Measurements from ENCODE around the gene TNFAIP1.

DNA sequence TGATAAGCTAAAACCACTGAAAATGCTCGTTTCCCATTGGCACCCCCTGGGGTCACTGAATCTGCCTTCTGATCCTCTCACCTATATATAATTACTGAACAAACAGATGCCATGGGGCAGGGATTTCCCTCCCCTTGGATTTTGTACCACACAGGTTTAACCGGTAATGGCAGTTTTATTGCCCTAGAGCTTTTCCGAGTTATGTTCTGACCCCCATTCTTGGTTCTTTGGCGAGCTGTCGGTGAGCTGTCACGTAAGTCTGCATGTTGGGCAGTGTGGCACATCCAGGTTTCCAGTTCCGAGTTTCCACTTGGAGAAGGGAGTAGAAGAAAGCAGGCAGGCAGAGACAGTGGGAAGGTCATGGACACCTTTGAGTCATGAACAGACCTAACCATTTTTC is 9.4 kb upstream of the TNFAIP1 start:
- no peak for TF ChIP-seq EZH2phosphoT487 (IDR thresholded peaks at IDR 0.05; ENCODE audit: low read depth)
- TF ChIP-seq, protein P1, sequence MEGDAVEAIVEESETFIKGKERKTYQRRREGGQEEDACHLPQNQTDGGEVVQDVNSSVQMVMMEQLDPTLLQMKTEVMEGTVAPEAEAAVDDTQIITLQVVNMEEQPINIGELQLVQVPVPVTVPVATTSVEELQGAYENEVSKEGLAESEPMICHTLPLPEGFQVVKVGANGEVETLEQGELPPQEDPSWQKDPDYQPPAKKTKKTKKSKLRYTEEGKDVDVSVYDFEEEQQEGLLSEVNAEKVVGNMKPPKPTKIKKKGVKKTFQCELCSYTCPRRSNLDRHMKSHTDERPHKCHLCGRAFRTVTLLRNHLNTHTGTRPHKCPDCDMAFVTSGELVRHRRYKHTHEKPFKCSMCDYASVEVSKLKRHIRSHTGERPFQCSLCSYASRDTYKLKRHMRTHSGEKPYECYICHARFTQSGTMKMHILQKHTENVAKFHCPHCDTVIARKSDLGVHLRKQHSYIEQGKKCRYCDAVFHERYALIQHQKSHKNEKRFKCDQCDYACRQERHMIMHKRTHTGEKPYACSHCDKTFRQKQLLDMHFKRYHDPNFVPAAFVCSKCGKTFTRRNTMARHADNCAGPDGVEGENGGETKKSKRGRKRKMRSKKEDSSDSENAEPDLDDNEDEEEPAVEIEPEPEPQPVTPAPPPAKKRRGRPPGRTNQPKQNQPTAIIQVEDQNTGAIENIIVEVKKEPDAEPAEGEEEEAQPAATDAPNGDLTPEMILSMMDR (IDR thresholded peaks at IDR 0.05; ENCODE audit: low read depth, low read length), result no peak

All from OCI-LY3 (cell line).